ENCODE data around the gene LHX6.

The LHX6 gene

GRCh38 chr9:122184551-122184950 lies 44.2 kb downstream of the LHX6 start:
- H3K4me3 ChIP-seq (ENCODE audit: low read depth in 1 of 5, low read length in 5 of 5) = no peak overlapping the region
- no peaks in the 10 kb centered on the region for H3K9me3 ChIP-seq (ENCODE audit: control insufficient read depth in 5 of 5, low read length in 5 of 5)
- H3K27ac ChIP-seq (ENCODE audit: low read depth, low read length) = no peak overlapping the region
- no peak overlapping the region for H3K9ac ChIP-seq (ENCODE audit: low read length in 5 of 5)
- H3K27me3 ChIP-seq (ENCODE audit: control insufficient read depth in 5 of 5, insufficient read depth in 4 of 5, low read length in 5 of 5) = peaks cover 0 to 9% (median 3%) of the 10 kb centered on the region in 5 donors
- no peaks in the 10 kb centered on the region for H3K36me3 ChIP-seq (ENCODE audit: control insufficient read depth in 5 of 5, insufficient read depth in 5 of 5, low read length in 5 of 5)
- H3K4me1 ChIP-seq (ENCODE audit: control insufficient read depth in 5 of 5, insufficient read depth in 5 of 5, low read length in 5 of 5) = peaks cover 1 to 16% (median 14%) of the 10 kb centered on the region in 5 donors

GRCh38 chr9:122183501-122183900 lies 45.3 kb downstream of the LHX6 start:
- no peak overlapping the region for H3K9ac ChIP-seq (ENCODE audit: low read length in 5 of 5)
- no peaks in the 10 kb centered on the region for H3K36me3 ChIP-seq (ENCODE audit: control insufficient read depth in 5 of 5, insufficient read depth in 5 of 5, low read length in 5 of 5)

DNA sequence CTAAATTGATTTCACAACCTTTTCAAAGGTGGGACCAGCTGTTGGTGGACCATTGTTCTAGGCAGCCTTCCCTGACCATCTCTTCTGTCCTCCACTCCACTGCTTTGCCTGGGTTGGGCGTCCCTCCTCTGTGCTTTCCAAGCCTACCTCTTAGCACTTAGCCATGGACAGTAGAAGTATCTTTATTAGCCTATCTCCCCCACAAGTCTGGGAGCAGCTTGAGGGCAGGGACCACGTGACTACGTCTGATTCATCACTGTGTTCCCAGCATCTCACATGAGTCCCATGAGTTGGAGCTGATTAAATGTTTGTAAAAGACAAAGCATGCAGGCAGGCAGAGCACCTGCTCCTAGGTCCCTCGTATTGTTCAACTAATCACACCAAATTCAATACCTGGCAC lies 48.1 kb downstream of the LHX6 start:
- peaks cover 0 to 8% (median 0%) of the 10 kb centered on the region in 5 donors for H3K4me1 ChIP-seq (ENCODE audit: control insufficient read depth in 5 of 5, insufficient read depth in 5 of 5, low read length in 5 of 5)
- no peaks in the 10 kb centered on the region for H3K36me3 ChIP-seq (ENCODE audit: control insufficient read depth in 5 of 5, insufficient read depth in 5 of 5, low read length in 5 of 5)
- no peak overlapping the region for H3K4me3 ChIP-seq (ENCODE audit: low read depth in 1 of 5, low read length in 5 of 5)
- H3K27me3 ChIP-seq (ENCODE audit: control insufficient read depth in 5 of 5, insufficient read depth in 4 of 5, low read length in 5 of 5) = peaks cover 0 to 9% (median 3%) of the 10 kb centered on the region in 5 donors
- no peak overlapping the region for H3K27ac ChIP-seq (ENCODE audit: low read depth, low read length)
- no peaks in the 10 kb centered on the region for H3K9me3 ChIP-seq (ENCODE audit: control insufficient read depth in 5 of 5, low read length in 5 of 5)
- H3K9ac ChIP-seq (ENCODE audit: low read length in 5 of 5) = no peak overlapping the region

More at GRCh38 chr9:122183501-122183900, 45.3 kb downstream of the LHX6 start:
- Histone ChIP-seq H3K4me3 (ENCODE audit: low read depth in 1 of 5, low read length in 5 of 5) (no peak overlapping the region), H3K4me1 (ENCODE audit: control insufficient read depth in 5 of 5, insufficient read depth in 5 of 5, low read length in 5 of 5) (peaks cover 1 to 22% (median 14%) of the 10 kb centered on the region in 5 donors), H3K27ac (ENCODE audit: low read depth, low read length) (no peak overlapping the region), H3K9me3 (ENCODE audit: control insufficient read depth in 5 of 5, low read length in 5 of 5) (no peaks in the 10 kb centered on the region), H3K27me3 (ENCODE audit: control insufficient read depth in 5 of 5, insufficient read depth in 4 of 5, low read length in 5 of 5) (peaks cover 0 to 9% (median 3%) of the 10 kb centered on the region in 5 donors)

GRCh38 chr9:122179690-122180074 lies 49.1 kb downstream of the LHX6 start:
- Histone ChIP-seq H3K27ac (ENCODE audit: low read depth, low read length) (no peak overlapping the region), H3K9me3 (ENCODE audit: control insufficient read depth in 5 of 5, low read length in 5 of 5) (no peaks in the 10 kb centered on the region), H3K9ac (ENCODE audit: low read length in 5 of 5) (no peak overlapping the region), H3K27me3 (ENCODE audit: control insufficient read depth in 5 of 5, insufficient read depth in 4 of 5, low read length in 5 of 5) (peaks cover 0 to 9% (median 3%) of the 10 kb centered on the region in 5 donors), H3K36me3 (ENCODE audit: control insufficient read depth in 5 of 5, insufficient read depth in 5 of 5, low read length in 5 of 5) (no peaks in the 10 kb centered on the region), H3K4me3 (ENCODE audit: low read depth in 1 of 5, low read length in 5 of 5) (no peak overlapping the region), H3K4me1 (ENCODE audit: control insufficient read depth in 5 of 5, insufficient read depth in 5 of 5, low read length in 5 of 5) (peaks cover 0 to 6% (median 0%) of the 10 kb centered on the region in 5 donors)

DNA sequence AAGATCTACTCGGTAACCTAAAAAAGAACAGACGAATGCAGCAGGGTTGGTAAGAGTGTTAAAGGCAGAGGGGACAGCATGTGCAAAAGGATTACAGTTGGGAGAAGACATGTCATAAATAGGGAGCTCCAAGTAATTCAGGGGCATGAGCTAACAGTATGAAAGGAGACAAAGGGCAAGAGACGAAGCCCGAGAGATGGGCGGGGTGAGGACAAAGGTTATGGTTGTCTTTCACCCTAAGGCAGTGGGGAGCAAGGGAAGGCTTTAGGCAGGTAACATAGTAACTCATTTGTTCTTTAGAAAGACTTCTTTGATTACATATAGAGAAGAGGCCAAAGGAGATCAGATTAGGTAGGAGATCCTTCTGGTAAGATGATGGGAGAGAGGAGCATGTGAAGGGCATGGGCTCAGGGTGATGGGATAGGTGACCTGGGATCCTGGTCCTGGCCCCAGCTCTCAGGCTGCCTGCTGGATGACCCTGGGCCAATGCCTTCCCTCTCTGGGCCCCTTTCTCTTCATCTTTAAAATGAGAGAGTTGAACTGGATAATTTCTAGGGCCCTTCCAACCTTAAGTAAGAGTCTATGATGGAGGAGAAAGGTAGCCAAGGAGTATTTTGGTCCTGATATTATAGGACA lies 49.6 kb downstream of the LHX6 start:
- Histone ChIP-seq H3K9ac (ENCODE audit: low read length in 5 of 5) (no peak overlapping the region), H3K36me3 (ENCODE audit: control insufficient read depth in 5 of 5, insufficient read depth in 5 of 5, low read length in 5 of 5) (no peaks in the 10 kb centered on the region), H3K9me3 (ENCODE audit: control insufficient read depth in 5 of 5, low read length in 5 of 5) (no peaks in the 10 kb centered on the region), H3K4me1 (ENCODE audit: control insufficient read depth in 5 of 5, insufficient read depth in 5 of 5, low read length in 5 of 5) (peaks cover 0 to 6% (median 0%) of the 10 kb centered on the region in 5 donors), H3K4me3 (ENCODE audit: low read depth in 1 of 5, low read length in 5 of 5) (no peak overlapping the region), H3K27me3 (ENCODE audit: control insufficient read depth in 5 of 5, insufficient read depth in 4 of 5, low read length in 5 of 5) (peaks cover 0 to 9% (median 3%) of the 10 kb centered on the region in 5 donors), H3K27ac (ENCODE audit: low read depth, low read length) (no peak overlapping the region)

- Histone ChIP-seq H3K9ac (ENCODE audit: low read length in 5 of 5) (no peak overlapping the region), H3K4me1 (ENCODE audit: control insufficient read depth in 5 of 5, insufficient read depth in 5 of 5, low read length in 5 of 5) (peaks cover 0 to 6% (median 0%) of the 10 kb centered on the region in 5 donors), H3K4me3 (ENCODE audit: low read depth in 1 of 5, low read length in 5 of 5) (no peak overlapping the region), H3K27me3 (ENCODE audit: control insufficient read depth in 5 of 5, insufficient read depth in 4 of 5, low read length in 5 of 5) (peaks cover 0 to 6% (median 2%) of the 10 kb centered on the region in 5 donors), H3K27ac (ENCODE audit: low read depth, low read length) (no peak overlapping the region), H3K9me3 (ENCODE audit: control insufficient read depth in 5 of 5, low read length in 5 of 5) (no peaks in the 10 kb centered on the region), H3K36me3 (ENCODE audit: control insufficient read depth in 5 of 5, insufficient read depth in 5 of 5, low read length in 5 of 5) (no peaks in the 10 kb centered on the region)
Observed at GRCh38 chr9:122176916-122177315, 51.8 kb downstream of the LHX6 start.

DNA sequence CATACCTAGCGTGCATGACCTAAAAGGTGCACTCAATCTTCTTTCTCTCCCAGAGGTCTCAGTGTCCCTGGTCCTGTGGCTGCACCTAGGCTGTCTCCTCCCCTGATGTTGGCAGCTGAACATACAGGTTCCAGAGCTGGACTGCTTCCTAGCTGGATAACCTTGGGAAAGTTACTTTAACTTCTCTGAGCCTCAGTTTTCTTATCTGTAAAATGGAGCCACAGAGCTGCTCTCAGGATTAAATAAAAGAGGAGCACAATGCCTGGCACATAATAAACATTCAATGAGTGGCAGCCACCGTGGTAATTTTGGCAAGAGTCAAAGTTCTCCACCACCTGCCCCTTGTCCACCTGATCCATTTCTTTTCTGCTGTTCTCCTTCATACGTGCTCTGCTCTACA lies 55.1 kb downstream of the LHX6 start:
- no peaks in the 10 kb centered on the region for H3K36me3 ChIP-seq (ENCODE audit: control insufficient read depth in 5 of 5, insufficient read depth in 5 of 5, low read length in 5 of 5)
- H3K4me3 ChIP-seq (ENCODE audit: low read depth in 1 of 5, low read length in 5 of 5) = no peak overlapping the region
- no peak overlapping the region for H3K9ac ChIP-seq (ENCODE audit: low read length in 5 of 5)
- peaks cover 0 to 10% (median 5%) of the 10 kb centered on the region in 5 donors for H3K27me3 ChIP-seq (ENCODE audit: control insufficient read depth in 5 of 5, insufficient read depth in 4 of 5, low read length in 5 of 5)
- H3K9me3 ChIP-seq (ENCODE audit: control insufficient read depth in 5 of 5, low read length in 5 of 5) = no peaks in the 10 kb centered on the region
- no peak overlapping the region for H3K27ac ChIP-seq (ENCODE audit: low read depth, low read length)
- peaks cover 0 to 10% (median 0%) of the 10 kb centered on the region in 5 donors for H3K4me1 ChIP-seq (ENCODE audit: control insufficient read depth in 5 of 5, insufficient read depth in 5 of 5, low read length in 5 of 5)

DNA sequence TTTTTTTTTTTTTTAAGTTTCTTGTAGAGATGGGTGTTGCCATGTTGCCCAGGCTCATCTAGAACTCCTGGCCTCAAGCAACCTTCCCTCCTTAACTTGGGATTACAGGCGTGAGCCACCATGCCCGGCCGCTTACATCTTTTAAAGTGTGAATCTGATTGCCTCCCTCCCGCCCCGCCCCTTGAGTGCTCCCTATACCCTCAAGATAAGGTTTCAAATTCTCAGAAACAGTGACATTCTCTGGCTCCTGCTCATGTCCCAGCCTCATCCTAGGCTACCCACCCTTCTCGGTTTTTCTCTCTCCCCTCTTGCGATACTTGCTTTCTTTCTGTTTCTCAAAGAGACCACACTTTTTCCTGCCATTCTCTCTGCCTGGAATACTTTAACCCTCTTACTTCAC lies 56.6 kb downstream of the LHX6 start:
- Histone ChIP-seq H3K9me3 (ENCODE audit: control insufficient read depth in 5 of 5, low read length in 5 of 5) (no peaks in the 10 kb centered on the region), H3K9ac (ENCODE audit: low read length in 5 of 5) (no peak overlapping the region), H3K4me3 (ENCODE audit: low read depth in 1 of 5, low read length in 5 of 5) (no peak overlapping the region), H3K36me3 (ENCODE audit: control insufficient read depth in 5 of 5, insufficient read depth in 5 of 5, low read length in 5 of 5) (no peaks in the 10 kb centered on the region), H3K4me1 (ENCODE audit: control insufficient read depth in 5 of 5, insufficient read depth in 5 of 5, low read length in 5 of 5) (peaks cover 0 to 20% (median 0%) of the 10 kb centered on the region in 5 donors), H3K27me3 (ENCODE audit: control insufficient read depth in 5 of 5, insufficient read depth in 4 of 5, low read length in 5 of 5) (peaks cover 0 to 10% (median 5%) of the 10 kb centered on the region in 5 donors), H3K27ac (ENCODE audit: low read depth, low read length) (no peak overlapping the region)

DNA sequence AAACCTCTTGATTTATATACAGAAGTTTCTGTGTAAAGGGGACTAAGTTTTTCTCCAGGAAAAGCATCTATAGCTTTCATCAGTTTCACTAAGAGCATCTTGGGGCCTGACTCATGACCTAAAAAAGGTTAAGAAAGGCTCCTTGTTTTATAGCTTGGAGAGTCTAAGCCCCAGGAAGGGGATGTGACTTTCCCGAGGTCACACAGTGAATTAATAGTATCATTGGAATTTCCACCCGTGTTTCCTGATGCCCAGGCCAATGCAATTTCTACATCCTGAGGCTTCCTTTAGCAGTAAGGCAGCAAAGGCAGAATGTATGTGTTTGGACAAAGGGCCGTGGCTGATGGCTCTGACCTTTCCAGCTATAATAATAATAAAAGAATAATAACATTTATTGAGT lies 60.4 kb downstream of the LHX6 start:
- H3K4me1 ChIP-seq (ENCODE audit: control insufficient read depth in 5 of 5, insufficient read depth in 5 of 5, low read length in 5 of 5) = peaks cover 0 to 20% (median 0%) of the 10 kb centered on the region in 5 donors
- H3K27ac ChIP-seq (ENCODE audit: low read depth, low read length) = no peak overlapping the region

GRCh38 chr9:122164286-122164685 lies 64.5 kb downstream of the LHX6 start:
- H3K27me3 ChIP-seq (ENCODE audit: control insufficient read depth in 5 of 5, insufficient read depth in 4 of 5, low read length in 5 of 5) = no peaks in the 10 kb centered on the region
- no peak overlapping the region for H3K4me3 ChIP-seq (ENCODE audit: low read depth in 1 of 5, low read length in 5 of 5)
- no peak overlapping the region for H3K27ac ChIP-seq (ENCODE audit: low read depth, low read length)
- peaks cover 2 to 19% (median 5%) of the 10 kb centered on the region in 5 donors for H3K4me1 ChIP-seq (ENCODE audit: control insufficient read depth in 5 of 5, insufficient read depth in 5 of 5, low read length in 5 of 5)
- H3K9me3 ChIP-seq (ENCODE audit: control insufficient read depth in 5 of 5, low read length in 5 of 5) = peaks cover 0 to 7% (median 0%) of the 10 kb centered on the region in 5 donors
- H3K9ac ChIP-seq (ENCODE audit: low read length in 5 of 5) = no peak overlapping the region
- H3K36me3 ChIP-seq (ENCODE audit: control insufficient read depth in 5 of 5, insufficient read depth in 5 of 5, low read length in 5 of 5) = no peaks in the 10 kb centered on the region

More for the DNA sequence above, 60.4 kb downstream of the LHX6 start:
- H3K36me3 ChIP-seq (ENCODE audit: control insufficient read depth in 5 of 5, insufficient read depth in 5 of 5, low read length in 5 of 5) = no peaks in the 10 kb centered on the region
- no peak overlapping the region for H3K9ac ChIP-seq (ENCODE audit: low read length in 5 of 5)
- H3K27me3 ChIP-seq (ENCODE audit: control insufficient read depth in 5 of 5, insufficient read depth in 4 of 5, low read length in 5 of 5) = peaks cover 0 to 6% (median 4%) of the 10 kb centered on the region in 5 donors
- H3K9me3 ChIP-seq (ENCODE audit: control insufficient read depth in 5 of 5, low read length in 5 of 5) = no peaks in the 10 kb centered on the region
- H3K4me3 ChIP-seq (ENCODE audit: low read depth in 1 of 5, low read length in 5 of 5) = no peak overlapping the region
